OCI-LY3 (cell line): ENCODE measurements around the gene GNL1.
"Not testable (repeated sequence)": the region's sequence is repeated elsewhere in the genome, so short reads cannot be mapped to it uniquely, and the experiment has no call there.

ENCODE experiments used
- CTCF ChIP-seq: fragments of 200-600, 300-600 bp; sonication (generic); IDR thresholded peaks from 2 replicates; pipeline ENCODE4 v1.5.1; 2014; ENCODE audit warnings: antibody characterized with exemption, low read length, low read depth
- EZH2phosphoT487 ChIP-seq: fragments of 200-600 bp; shearing (Covaris generic); IDR thresholded peaks from 2 replicates; pipeline ENCODE4 v1.6.1; 2018; ENCODE audit warnings: antibody characterized with exemption, mixed run types, low read depth

GRCh38 chr6:30498705-30499104, 57.6 kb downstream of the GNL1 start:
- not testable (repeated sequence) for TF ChIP-seq CTCF, EZH2phosphoT487
